ENCODE data around the gene CCDC90B.

DNA sequence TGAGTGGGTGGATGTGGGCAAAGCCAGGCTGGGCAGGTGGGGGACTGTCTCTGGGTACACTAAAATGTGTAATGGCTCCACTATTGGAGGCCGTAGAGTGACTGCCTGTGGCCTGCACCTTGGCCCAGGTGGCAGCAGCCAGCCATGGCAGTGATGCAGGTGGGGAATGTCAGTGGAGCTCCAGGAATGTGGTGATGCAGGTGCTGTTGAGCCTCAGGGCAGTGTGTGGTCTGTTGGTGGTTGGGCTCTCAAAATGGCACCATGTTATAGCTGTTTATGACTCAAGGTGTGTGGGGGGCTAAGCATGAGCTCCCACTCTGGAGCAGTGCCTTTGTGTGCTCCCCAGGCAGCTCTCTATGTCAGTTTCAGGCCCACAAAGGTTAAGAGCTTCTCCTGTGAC is 40.2 kb upstream of the CCDC90B start:
- TF ChIP-seq GATA2 (IDR thresholded peaks at IDR 0.05; ENCODE audit: low read depth, low read length) (no peak), GATA3 (IDR thresholded peaks at IDR 0.05; ENCODE audit: low read depth, low read length) (no peak)

Measured in SH-SY5Y (cell line).